Measurements from ENCODE around the gene SLC25A38.
"Not testable (repeated sequence)": the region's sequence is repeated elsewhere in the genome, so short reads cannot be mapped to it uniquely, and the experiment has no call there.

The SLC25A38 gene

DNA sequence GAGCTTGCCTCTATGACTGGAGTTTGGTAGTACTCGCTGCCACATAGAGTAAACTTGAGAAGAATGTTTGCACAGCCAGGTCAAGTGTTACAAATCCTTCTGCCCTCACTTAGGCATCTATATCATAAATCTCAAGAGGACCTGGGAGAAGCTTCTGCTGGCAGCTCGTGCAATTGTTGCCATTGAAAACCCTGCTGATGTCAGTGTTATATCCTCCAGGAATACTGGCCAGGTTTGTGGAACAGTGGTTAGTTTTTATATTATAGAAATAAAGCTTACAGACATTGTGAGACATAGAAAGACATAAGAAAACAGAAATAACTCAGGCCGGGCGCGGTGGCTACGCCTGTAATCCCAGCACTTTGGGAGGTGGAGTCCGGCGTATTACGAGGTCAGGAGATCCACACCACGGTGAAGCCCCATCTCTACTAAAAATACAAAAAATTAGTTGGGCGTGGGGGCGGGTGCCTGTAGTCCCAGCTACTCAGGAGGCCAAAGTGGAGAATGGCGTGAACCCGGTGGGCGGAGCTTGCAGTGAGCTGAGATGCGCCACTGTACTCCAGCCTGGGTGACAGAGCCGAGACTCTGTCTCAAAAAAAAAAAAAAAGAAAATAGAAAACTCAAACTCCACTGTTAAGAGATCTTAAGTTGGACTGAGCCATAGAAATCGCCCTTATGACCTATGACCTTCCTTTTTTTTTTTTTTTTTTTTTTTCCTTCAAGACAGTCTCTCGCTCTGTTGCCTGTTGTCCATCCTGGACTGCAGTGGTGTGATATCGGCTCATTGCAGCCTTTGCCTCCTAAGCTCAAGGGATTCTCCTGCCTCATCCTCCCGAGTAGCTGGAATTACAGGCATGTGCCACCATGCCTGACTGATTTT lies 25.6 kb downstream of the SLC25A38 start:
- DNase-seq = no peak

DNA sequence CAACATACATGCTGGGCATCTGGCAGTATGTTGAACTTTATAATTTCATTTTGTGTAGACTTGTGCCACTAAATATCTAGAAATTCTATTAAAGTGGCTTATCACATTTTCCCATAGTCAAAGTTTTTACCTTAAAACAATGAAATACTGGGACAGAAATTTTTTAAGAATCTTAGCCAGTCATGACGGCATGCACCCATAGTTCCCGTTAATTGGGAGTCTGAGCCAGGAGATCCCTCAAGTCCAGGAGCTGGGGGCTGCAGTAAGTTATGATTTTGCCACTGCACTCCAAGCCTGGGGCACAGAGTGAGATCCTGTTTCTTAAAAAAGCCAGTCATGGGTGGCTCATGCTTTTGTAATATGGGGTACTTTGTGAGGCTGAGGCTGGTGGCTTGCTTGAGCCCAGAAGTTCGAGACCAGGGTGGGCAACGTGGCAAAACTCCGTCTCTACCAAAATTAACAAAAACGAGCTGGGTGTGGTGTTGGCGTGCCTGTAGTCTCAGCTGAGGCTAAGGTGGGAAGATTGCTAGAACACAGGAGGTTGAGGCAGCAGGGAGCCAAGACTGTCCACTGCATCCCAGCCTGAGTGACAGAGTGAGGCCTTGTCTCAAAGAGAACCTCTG lies 26.5 kb downstream of the SLC25A38 start:
- DNase-seq = no peak

DNA sequence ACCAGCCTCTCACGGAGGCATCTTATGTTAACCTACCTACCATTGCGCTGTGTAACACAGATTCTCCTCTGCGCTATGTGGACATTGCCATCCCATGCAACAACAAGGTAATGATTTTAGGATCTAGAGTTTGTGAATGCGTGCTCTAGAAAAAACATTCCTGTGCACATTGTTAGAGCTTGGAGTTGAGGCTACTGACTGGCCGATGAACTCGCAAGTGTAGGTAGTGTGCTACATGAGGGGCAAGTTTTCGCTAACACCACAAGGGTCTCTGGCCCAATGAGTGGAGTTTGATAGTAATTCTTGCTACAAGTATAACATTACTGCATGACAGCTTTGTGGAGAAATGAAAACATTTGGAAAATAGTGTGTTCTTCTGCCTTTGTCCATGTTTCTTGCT lies 27.7 kb downstream of the SLC25A38 start:
- no peak for DNase-seq

DNA sequence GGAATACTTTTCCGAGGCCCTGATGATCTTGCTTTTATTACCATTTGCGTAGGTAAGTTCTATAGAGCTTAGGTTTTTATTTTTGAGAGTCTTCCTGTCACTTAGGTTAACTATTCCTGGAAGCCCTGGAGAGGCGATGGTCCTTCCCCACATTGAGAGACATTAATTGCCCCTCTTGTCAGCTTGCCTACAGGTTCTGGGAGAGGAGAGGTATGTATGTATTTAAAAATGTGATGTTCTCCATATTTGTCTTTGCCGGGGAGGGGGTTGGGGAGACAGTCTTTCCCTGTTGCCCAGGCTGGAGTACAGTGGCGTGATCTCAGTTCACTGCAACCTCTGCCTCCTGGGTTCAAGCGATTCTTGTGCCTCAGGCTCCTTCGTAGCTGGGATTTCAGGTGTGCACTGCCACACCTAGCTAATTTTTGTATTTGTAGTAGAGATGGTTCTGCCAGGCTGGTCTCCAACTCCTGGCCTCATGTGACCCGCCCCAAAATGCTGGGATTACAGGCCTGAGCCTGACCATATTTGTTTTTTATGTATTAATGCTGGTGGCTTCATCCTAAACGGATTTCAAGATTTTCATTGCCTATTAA lies 29.6 kb downstream of the SLC25A38 start:
- DNase-seq = no peak

DNA sequence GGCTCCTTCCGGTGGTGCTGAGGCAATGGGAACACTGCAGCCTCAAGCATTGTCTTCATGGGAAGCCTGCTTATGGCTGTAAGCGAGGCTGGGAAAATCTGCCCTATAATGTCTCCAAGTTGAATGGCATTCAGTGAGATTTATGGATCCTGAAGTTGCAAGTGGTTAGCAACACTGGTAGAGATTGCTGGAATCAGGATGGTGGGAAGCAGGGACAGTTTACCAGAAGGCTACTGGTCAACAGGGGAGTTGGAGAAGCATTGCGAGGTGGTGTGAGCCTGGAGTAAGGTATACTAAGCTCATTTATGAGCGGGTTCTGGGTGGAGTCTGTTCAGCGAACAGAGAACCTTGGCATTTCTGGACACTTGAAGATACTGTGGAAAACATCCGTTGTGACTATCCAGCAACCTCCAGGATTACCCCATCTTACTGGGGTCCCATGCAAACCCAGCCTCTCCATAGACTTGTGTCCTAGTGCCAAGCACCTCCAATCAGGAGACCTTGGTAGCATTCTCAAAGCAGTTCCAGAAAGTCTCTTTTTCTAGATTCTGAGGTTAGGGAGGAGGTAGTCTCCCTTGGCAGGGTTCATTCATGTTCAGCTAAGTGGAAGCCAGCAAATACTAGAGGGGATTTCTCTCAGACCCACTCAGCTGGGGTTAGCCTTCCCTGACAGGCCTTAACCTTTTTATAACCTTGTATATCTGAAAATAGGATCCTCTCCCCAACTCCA lies 30.7 kb downstream of the SLC25A38 start:
- no peak for DNase-seq

DNA sequence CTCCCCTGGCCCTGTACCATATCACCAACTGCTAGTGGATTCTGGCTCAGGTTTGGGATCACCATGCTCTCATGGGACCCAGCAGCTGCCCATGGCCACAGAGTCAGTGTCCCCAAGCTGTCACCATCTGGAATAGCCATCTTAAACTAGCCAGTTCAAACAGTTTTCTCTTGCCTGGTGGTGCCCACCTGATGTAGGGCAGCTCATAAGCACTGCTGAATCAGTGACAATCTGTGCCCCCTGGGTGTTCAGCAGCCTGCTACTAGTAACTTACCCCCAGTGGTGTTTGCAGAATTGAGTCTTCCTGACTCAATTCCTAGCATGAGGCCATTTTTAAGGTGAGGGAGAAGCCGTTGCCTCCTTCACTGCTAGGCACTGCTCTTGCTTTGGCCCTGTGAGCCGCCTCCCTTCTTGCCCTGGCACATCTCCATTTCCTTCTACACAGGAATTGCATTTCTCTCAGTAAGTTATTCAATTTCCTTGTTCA lies 31.3 kb downstream of the SLC25A38 start:
- DNase-seq = no peak

DNA sequence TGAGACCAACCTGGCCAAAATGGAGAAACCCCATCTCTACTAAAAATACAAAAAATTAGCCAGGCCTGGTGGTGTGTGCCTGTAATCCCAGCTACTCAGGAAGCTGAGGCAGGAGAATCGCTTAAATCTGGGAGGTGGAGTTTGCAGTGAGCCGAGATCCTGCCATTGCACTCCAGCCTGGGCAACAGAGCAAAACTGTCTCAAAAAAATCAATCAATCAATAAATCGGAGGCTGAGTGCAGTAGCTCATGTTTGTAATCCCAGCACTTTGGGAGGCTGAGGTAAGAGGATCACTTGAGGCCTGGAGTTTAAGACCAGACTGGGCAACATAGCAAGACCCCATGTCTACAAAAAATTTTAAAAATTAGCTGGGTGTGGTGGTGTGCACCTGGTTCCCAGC lies 32.1 kb downstream of the SLC25A38 start:
- not testable (repeated sequence) for DNase-seq

DNA sequence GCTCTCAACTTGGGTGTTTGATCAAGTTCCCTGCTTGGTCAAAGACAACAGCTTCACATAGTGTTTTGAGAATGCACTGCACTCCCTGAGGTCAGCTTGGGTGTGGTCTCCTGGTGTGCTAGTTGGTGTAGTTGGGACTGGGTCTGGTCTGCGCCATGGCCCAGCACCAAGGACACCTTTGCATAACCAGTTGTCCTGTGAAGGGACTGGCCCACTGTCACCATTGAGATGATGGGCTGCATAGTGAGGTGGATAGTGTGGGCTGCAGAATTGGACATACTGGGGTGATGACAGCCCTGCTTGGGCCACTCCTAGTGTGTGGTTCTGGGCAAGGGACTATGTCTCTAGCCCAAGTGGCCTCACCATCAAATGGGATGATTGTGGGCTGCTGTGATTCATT lies 32.8 kb downstream of the SLC25A38 start:
- DNase-seq = no peak

DNA sequence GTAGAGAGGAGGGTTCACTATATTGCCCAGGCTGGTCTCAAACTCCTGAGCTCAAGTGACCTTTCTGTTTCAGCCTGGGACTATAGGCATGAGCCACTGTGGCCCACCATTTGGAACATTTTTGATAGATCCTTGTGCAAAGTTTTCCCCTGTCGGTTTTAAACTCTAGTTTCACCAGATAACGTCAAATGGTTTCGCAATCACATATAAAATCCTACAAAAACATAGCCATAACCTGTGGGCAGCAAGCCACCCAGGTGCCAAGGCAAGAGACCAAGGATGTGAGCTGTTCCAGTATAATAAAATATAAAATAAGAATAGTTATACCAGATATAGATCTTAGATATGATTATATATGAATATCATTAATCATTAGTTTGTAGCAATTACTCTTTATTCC lies 33.8 kb downstream of the SLC25A38 start:
- DNase-seq = not testable (repeated sequence)

DNA sequence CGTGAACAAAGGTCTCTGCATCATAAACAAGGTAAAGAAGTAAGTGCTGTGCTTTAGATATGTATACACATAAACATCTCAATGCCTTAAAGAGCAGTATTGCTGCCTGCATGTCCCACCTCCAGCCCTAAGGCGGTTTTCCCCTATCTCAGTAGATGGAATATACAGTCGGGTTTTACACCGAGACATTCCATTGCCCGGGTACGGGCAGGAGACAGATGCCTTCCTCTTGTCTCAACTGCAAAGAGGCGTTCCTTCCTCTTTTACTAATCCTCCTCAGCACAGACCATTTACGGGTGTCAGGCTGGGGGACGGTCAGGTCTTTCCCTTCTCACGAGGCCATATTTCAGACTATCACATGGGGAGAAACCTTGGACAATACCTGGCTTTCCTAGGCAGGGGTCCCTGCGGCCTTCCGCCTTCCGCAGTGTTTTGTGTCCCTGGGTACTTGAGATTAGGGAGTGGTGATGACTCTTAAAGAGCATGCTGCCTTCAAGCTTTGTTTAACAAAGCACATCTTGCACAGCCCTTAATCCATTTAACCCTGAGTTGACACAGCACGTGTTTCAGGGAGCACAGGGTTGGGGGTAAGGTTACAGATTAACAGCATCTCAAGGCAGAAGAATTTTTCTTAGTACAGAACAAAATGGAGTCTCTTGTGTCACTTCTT lies 35.5 kb downstream of the SLC25A38 start:
- DNase-seq = not testable (repeated sequence)

DNA sequence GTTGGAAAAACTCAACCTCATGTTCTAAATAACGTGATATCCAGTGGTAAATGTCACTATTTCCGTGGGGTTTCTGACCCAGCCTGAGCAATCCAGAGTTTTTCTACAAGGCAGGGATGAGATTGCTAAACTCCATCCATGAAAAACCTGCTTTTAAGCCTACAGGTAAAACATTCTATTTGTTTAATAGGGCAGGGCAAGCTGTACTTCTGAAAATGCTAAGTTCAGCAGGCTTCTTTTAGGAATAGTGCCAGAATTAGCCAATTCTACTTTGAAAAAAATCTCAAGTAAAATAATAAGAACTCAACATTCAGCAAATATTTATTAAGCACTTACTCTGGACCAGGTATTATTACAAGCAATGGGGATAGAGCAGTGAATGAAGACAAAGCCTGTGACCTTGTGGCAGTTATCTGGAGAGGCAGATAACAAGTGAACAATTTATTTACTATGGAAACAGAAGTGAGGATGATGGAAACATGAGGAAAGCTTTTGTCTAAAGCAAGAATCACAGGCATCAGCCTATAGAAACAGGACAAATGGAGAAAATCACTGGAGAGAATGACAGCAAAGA lies 36.7 kb downstream of the SLC25A38 start:
- no peak for DNase-seq

DNA sequence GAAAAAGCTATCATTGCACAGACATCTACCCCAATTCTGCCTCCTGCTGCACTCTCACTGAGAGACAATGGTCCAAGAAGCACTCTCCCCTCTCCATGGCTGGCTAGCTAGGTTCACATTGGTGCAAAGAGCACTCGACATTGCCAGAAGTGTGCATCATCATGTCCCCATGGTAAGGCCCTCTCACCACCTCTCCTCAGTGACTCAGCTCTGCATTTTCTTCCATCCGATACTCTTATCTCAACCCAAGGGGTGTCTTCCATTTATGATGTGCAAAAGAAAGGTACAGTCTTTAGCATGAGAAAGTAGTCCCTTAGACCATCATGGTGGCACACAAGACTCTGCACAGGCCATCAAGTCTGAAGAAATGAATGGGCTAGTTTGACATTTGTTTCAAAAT lies 37.4 kb downstream of the SLC25A38 start:
- no peak for DNase-seq

DNA sequence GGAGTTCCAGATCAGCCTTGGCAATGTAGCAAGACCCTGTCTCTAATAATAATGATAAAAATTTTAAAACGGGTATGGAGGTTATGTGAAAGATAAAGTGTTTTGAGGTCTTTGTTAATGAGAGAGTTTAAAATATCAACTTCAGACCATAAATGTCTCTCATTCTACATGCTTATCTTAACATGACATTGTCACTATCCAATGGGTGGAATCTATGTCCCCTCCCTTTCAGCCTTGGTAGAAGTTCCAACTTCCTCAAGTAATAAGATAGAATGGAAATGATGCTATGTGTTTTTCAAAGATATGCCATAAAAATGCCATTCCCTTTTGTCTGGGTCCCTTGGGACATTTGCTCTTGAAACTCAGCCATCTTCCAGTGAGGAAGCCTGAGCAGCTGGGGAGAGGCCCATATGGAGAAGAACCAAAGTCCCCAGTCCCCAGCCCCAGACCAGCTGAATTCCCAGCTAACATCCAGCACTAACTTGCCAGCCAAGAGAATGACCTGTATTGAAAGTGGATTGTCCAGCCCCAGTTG lies 40.3 kb downstream of the SLC25A38 start:
- no peak for DNase-seq

DNA sequence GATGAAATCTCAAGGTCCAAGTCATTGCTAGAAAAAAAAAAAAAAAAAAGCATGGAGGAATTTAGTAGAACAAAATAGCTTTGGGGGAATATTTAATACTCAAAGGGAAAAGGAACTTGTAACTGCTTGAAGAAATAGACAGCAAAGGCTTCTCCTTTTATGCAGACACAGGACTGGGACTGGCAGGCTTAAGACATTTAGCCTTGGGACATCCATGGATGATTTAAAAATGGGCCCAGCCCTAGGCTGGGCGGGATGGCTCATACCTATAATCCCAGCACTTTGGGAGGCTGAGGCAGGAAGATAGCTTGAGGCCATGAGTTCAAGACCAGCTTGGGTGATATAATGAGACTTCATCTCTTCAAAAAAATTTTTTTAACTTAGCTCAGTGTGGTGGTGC lies 43.1 kb downstream of the SLC25A38 start:
- no peak for DNase-seq

DNA sequence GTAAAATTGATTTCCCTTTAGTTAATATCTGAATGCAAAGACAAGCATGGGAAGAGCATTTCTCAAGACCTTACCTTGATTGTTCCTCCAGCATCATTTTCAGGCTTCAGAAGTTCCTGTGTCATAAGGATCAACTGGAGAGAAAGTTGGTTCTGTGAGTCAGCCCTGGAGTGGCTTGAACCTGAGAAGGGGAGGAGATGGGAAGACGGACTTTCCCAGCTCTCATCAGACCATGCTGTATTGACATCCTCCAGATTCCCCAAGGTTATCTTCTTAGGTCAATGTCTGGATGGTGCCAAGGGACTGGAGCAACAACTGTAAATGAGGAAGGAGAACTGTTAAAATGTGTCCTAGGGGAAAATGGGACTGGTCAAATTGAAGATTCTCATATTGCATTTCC lies 44.3 kb downstream of the SLC25A38 start:
- no peak for DNase-seq

DNA sequence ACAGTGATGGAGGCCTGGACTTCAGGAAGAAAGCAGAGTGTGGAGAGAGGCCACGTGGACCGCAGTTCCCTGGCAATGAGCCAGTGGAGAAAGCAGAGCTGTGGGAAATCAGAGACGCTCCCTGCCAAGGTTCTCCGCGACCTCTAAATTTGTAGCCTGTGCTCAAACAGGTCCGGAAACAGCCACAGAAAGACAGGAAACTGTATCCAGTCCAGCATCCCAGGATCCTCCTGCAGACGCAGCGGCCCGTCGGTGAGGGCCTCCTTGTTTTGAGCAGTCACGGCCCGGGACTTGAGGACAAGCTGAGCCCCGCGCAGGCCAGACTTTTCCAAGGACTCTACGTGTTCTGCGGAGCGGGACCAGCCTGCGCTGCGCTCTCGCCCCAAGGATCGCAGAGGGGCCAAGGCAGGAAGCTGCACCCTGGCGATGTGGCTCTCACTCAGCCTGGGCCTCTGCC lies 45.6 kb downstream of the SLC25A38 start:
- DNase-seq = no peak

DNA sequence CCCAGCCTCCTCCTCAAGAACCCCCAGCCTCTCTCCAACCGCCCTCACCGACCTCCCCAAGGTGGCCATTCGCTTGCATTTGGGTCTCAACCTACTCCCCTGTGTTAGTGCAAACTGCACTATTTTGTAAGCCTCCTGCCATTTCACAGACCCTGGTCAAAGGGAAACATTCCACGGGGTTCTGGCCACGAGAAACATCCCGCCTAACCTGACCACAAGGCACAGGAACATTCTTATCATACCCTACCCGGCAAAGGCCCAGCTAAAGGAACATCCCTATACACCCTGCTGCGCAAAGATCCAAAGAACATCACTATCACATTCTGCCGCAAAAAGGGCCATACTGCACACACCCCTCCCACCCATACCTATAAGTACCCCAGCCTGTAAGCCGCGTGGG lies 46.3 kb downstream of the SLC25A38 start:
- no peak for DNase-seq

DNA sequence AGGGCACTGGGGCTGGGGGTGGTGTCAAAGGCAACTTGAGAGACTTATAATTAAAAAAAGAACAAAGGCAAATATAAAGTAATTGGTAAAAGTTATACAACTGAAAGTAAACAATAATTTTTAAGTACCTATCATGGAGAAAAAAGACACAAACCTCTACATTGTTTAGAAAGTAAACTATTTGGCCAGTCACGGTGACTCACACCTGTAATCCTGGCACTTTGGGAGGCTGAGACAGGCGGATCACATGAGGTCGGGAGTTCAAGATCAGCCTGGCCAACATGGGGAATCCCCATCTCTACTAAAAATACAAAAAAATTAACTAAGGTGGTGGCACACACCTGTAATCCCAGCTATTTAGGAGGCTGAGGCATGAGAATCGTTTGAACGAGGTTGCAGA lies 49.2 kb downstream of the SLC25A38 start:
- no peak for DNase-seq

DNA sequence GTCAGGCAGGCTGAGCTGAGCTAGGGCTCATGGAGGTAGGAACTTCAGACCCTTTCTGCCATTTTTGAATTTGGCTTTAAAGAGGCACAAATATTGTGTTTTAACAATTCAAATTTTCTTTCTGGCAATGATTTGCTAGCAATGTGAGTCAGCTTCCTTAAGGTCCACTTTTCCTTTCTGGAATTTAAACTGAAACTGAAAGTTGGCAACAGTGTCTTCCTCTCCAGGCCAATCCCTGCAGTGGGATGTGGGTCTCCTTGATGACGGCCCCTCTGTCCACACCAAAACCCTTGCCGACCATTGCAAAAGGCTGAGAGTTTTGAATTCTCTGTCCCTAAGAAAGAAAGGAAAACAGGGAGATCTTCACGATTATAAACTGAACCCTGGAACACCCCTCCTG lies 50.5 kb downstream of the SLC25A38 start:
- no peak for DNase-seq

DNA sequence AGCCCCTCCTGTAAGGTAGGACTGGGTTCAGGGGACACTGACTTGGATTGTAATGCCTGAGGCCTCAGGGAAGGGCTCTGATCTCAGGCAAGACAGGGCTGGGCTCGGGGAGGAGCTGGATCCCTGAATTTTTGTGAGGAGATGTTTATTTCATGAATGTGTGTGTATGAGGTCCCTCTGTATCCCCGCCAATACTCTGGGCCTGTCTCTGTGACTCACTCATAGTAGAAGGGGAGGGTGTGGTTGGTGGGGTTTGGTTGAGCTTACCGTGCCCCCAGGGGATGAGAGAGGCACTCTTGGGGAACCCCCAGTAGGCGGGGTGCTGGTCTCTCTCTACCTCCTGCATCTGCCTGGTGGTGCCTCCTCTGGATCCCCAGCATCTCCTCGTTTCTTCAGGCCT lies 51.4 kb downstream of the SLC25A38 start:
- no peak for DNase-seq

DNA sequence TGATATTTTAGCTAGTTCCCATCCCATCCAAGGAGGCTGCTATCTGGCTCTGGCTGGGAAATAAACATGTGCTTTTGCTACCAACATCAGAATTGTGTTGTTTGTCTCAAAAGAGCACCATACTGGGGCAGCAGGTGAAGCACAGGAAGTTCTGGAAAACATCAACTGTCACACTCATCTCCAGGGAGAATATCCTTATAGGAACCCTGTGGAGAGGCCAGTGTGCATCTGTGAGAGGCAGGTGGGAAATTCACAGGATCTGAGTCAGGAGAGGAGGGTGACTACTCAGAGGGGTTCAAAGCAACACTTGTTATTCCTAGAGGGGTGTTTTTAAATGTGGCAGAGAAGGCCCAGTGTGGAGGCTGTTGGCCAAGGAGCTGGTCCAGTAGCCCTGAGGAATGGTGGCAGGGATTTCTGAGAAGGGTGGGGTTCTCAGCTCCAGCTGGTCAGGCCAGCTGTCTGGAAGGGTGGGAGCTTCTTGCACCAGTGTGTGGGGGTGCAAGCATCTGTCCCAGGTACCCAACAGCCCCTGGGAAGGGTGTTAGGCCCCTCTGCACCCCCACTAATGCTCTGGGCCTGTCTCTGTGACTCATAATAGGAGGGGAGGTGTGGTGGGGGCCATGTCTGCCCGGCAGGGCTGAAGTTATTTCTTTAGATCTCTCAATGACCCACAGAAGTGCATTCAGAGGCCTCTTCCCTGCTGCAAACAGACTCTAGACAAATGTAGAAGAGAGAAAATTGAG lies 52.0 kb downstream of the SLC25A38 start:
- no peak for DNase-seq
